Effector memory CD4-positive, alpha-beta T cell (primary cell): Measurements from ENCODE around the gene SPTSSB.

Source experiments
- DNase-seq, 3 donors: peaks; one replicate each; pipeline ENCODE4 v3.0.0-alpha.2; 2020
- H3K27ac ChIP-seq: 2 replicates; pipeline ENCODE4 v1.7.0; 2013; ENCODE audit warnings: mild to moderate bottlenecking, low read length, moderate library complexity; ENCODE audit not compliant: insufficient read depth, poor library complexity, severe bottlenecking
- H3K27me3 ChIP-seq: replicated peaks from 2 replicates; pipeline ENCODE4 v1.7.0; 2013; ENCODE audit warnings: mild to moderate bottlenecking, low read length; ENCODE audit not compliant: insufficient read depth, control insufficient read depth, poor library complexity, severe bottlenecking
- H3K36me3 ChIP-seq: 2 replicates; pipeline ENCODE4 v1.7.0; 2013; ENCODE audit warnings: mild to moderate bottlenecking, low read length, moderate library complexity; ENCODE audit not compliant: control insufficient read depth, insufficient read depth
- H3K4me1 ChIP-seq: 2 replicates; pipeline ENCODE4 v1.7.0; 2013; ENCODE audit warnings: low read length, mild to moderate bottlenecking; ENCODE audit not compliant: control insufficient read depth, insufficient read depth, poor library complexity, severe bottlenecking
- H3K4me3 ChIP-seq: 2 replicates; pipeline ENCODE4 v1.7.0; 2013; ENCODE audit warnings: low read length, low read depth, mild to moderate bottlenecking; ENCODE audit not compliant: insufficient read depth, poor library complexity, severe bottlenecking
- H3K9me3 ChIP-seq: 2 replicates; pipeline ENCODE4 v1.7.0; 2013; ENCODE audit warnings: mild to moderate bottlenecking, low read length, moderate library complexity; ENCODE audit not compliant: control insufficient read depth

SPTSSB gene

DNA sequence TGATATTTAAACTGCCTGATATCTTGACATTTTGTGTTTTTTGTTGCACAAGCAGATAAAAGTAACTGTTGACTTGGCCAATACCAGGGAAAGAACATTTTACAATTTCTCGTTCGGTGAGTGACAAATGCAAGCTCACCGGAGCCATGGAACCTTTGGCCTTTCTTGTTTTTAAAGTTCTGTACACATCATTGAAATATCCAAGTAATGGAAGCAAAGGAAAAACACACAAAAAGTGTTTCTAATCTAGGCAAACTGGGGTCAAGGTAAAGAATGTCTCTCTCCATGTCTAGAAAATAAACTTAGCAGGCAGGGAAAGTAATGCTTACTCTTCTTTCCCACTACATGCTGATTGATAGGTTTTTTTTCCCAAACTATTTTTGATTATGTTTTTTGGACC is 27.8 kb downstream of the SPTSSB start:
- Histone ChIP-seq H3K4me1 (no peaks in the 10 kb centered on the region), H3K27me3 (no peaks in the 10 kb centered on the region), H3K4me3 (no peak overlapping the region), H3K27ac (no peak overlapping the region), H3K36me3 (no peaks in the 10 kb centered on the region), H3K9me3 (no peaks in the 10 kb centered on the region)
- DNase-seq = no peak

DNA sequence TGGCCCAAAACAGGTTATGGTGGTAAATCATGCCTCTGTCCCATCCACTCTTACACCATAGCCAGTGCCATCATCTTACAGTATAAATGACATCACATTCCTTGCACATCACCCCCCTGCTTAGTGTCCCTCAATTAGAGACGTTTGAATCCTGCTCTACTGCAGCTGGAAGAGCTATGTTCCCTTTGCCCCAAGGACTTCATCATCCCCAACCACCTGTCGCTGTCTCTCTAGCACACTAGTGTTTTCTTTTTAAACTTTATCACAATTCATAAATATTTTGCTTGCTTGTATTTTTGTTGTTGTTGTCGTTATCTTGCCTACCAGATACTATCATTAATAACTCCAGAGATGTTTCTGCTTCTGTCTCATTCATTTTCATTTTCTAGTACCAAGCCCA is 28.7 kb downstream of the SPTSSB start:
- H3K27ac ChIP-seq = no peak overlapping the region
- H3K9me3 ChIP-seq = no peaks in the 10 kb centered on the region
- no peaks in the 10 kb centered on the region for H3K36me3 ChIP-seq
- H3K4me1 ChIP-seq = no peaks in the 10 kb centered on the region
- H3K4me3 ChIP-seq = no peak overlapping the region
- DNase-seq = no peak
- H3K27me3 ChIP-seq = no peaks in the 10 kb centered on the region

DNA sequence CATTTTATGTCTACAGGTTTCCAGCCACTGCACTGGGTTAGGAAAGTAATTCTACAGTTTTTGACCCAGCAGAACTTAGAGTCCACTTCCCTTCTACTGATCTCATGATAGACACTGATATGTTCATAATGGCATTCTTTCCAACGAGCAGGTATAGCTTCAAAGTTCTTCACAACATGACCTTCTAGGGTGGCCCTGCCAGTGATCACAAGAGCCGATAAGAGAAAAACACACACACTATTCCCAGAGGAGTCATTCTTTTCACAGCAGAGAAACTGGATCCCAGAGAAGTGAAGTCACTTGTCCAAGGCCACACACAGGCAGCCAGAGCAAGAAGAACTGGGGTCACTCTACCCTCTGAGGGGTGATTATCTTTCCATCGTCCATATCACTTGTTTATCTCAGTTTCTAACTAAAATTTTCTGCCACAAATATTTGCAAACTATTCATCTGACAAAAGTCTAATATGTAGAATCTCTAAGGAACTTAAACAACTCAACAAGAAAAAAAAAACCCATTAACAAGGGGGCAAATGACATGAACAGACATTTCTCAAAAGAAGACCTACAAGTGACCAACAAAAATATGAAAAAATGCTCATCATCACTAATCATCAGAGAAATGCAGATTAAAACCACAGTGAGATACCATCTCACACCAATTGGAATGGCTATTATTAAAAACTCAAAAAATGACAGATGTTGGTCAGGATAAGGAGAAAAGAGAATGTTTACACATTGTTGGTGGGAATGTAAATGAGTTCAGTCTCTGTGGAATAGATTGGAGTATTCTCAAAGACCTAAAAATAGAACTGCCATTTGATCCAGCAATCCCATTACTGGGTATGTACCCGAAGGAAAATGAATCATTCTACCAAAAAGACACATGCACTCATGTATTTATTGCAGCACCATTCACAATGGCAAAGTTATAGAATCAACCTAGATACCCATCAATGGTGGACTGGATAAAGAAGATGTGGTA is 31.5 kb downstream of the SPTSSB start:
- no peak for DNase-seq
- no peak overlapping the region for H3K4me3 ChIP-seq

DNA sequence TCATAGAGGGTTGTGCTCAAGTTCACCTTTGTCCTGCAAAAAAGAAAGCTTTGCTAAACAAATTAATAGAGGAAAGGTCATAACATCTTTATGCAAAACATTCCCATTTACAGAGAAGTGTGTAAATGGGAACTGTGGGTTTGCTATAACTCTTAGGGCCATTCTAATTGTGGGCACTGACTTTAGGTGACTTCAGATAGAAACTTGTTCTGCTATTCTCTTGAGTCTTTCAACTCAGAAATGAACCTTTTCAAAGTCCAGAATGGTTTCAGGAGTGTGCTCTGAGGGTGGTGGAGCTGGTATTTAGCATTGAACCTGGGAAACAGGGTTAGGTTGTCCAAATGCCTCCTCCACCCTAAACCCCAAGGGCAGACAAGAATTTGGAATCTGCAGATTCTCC is 34.0 kb downstream of the SPTSSB start:
- Histone ChIP-seq H3K27me3 (no peaks in the 10 kb centered on the region), H3K27ac (no peak overlapping the region), H3K9me3 (no peaks in the 10 kb centered on the region), H3K4me3 (no peak overlapping the region), H3K4me1 (no peaks in the 10 kb centered on the region), H3K36me3 (no peaks in the 10 kb centered on the region)
- DNase-seq = no peak

More for the DNA sequence above, 31.5 kb downstream of the SPTSSB start:
- no peak overlapping the region for H3K27ac ChIP-seq
- H3K36me3 ChIP-seq = no peaks in the 10 kb centered on the region
- H3K9me3 ChIP-seq = no peaks in the 10 kb centered on the region
- H3K27me3 ChIP-seq = no peaks in the 10 kb centered on the region
- no peaks in the 10 kb centered on the region for H3K4me1 ChIP-seq

DNA sequence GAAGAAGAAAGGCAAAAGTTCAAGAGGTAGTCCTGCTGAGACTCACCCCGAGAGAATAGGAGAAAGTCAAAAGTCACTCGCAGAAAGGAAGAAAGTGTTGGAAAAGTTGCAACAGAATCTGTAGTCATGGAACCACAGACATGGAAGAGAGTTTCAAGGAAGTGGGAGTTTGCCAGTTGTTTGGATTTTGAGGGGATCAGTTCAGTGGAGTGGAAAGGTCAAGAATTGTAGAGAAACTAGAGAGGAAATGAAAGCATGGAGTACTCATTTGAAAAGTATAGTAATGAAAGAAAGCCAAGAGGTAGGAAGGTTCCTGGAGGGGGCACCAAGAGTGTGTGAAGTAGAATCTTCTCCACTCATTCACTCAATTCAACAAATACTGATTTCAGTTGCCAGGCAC is 34.7 kb downstream of the SPTSSB start:
- no peak for DNase-seq
- Histone ChIP-seq H3K27ac (no peak overlapping the region), H3K27me3 (no peaks in the 10 kb centered on the region), H3K9me3 (no peaks in the 10 kb centered on the region), H3K36me3 (no peaks in the 10 kb centered on the region), H3K4me3 (no peak overlapping the region), H3K4me1 (no peaks in the 10 kb centered on the region)

DNA sequence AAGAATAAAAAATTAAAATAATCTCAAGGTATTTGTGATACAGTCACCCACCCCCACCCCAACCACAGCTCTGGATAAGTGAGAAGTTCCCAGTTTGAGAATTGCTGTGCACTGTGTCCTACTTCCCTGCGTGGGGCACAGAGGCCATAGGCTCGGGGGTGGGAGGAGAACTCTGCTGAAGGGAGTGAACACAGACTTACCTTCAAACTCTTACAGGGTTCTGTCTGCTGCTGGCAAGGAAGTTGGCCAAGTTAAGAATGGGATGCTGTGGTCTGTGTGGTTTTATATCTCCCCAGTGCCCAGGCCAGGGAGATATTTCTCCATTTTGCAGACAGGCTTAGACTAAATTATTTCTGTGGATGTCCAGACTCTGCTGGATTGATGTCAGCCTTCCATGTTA is 37.6 kb downstream of the SPTSSB start:
- Histone ChIP-seq H3K27ac (no peak overlapping the region), H3K27me3 (no peaks in the 10 kb centered on the region), H3K36me3 (no peaks in the 10 kb centered on the region), H3K4me1 (no peaks in the 10 kb centered on the region), H3K4me3 (no peak overlapping the region), H3K9me3 (no peaks in the 10 kb centered on the region)
- DNase-seq = no peak

DNA sequence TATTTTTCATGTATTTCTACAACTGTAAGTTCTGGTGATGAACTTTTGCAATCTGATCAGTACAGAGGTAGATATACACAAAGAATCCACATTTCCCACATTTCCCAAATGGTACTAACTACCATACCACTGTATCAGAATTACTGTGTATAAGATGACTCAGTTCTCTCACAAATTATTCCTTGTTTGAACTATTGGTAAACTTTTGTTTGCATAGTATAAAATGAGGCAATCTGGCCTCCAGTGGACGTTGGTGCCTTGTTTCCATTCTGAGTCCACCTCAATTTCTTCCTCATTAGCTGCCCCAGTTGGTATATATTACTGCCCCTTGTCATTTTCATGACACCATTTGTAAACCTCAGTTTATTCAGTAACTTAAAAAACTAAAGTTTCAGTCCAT is 38.5 kb downstream of the SPTSSB start:
- no peak for DNase-seq
- Histone ChIP-seq H3K27ac (no peak overlapping the region), H3K9me3 (no peaks in the 10 kb centered on the region), H3K4me1 (no peaks in the 10 kb centered on the region), H3K4me3 (no peak overlapping the region), H3K36me3 (no peaks in the 10 kb centered on the region), H3K27me3 (no peaks in the 10 kb centered on the region)

DNA sequence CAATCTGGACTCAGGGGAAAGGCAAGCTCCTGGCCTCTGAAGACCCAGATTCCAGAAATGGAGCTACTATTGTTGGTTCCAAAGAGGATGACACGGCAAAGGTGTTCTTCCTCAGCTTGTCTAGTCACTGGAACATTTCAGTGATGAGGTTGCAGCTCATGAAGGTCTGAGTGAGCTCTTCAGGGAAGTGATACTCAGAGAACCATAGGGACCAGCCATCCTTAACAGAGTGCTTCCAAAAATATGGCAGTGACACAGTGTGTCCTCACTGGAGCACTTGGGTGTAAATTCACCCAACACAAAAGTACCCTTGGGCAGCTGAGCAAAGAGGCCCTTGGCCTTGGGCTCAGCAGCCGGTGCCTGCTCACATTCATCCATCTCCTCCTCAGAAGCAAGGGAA is 46.3 kb downstream of the SPTSSB start:
- Histone ChIP-seq H3K4me3 (no peak overlapping the region), H3K4me1 (no peaks in the 10 kb centered on the region), H3K36me3 (no peaks in the 10 kb centered on the region), H3K27me3 (no peaks in the 10 kb centered on the region), H3K9me3 (no peaks in the 10 kb centered on the region), H3K27ac (no peak overlapping the region)
- DNase-seq = no peak

DNA sequence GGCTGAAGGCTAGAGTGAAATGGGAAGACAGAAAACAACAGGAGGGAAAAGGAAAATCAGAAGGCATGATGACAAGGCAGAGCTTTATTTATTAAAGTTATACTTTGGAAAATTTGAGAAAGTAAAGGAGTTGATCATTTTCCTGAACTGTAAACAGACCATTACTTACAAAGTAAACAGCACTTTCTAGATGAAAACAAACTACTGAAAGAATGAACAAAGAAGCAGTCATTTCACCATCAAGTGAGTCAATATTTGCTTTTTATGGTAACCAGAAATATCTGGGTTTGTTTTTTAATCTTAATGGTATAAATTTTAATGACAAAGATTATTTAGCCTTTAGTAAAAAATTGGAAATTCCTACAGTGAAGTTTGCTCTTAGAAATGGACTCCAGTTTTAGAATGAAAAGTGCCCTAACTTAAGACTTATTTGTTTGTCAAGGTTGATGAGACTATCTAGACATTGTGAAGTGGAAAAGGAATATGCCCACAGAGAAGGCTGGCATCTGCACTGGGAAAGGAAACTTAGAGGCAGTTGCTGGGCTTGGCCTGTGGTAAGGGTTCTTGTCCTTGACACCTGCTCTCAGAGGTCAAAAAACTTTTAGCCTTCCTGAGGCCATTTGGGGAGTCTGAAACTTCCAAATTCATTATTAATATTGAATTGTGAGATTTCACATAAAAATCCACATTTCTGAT is 47.2 kb downstream of the SPTSSB start:
- Histone ChIP-seq H3K4me3 (no peak overlapping the region), H3K27me3 (no peaks in the 10 kb centered on the region), H3K27ac (no peak overlapping the region), H3K4me1 (no peaks in the 10 kb centered on the region), H3K36me3 (no peaks in the 10 kb centered on the region), H3K9me3 (no peaks in the 10 kb centered on the region)
- DNase-seq = no peak
